ENCODE data around the gene HOXC6.

The HOXC6 gene

GRCh38 chr12:54017878-54018467 is 10.3 kb upstream of the HOXC6 start:
- no peak for TF ChIP-seq CTCF (IDR thresholded peaks at IDR 0.05; ENCODE audit: insufficient read depth, missing control alignments)
- DNase-seq (ENCODE audit: insufficient read length, low spot score) (peak; percentile 92), FAIRE-seq (no peak)

- DNase-seq (ENCODE audit: insufficient read length, low spot score) (no peak), FAIRE-seq (no peak)
- TF ChIP-seq CTCF (IDR thresholded peaks at IDR 0.05; ENCODE audit: insufficient read depth, missing control alignments), result no peak
Observed at GRCh38 chr12:54018468-54018984, 9.7 kb upstream of the HOXC6 start.

- FAIRE-seq, result no peak
- TF ChIP-seq CTCF (IDR thresholded peaks at IDR 0.05; ENCODE audit: insufficient read depth, missing control alignments), result no peak
- DNase-seq (ENCODE audit: insufficient read length, low spot score), result no peak
Observed at GRCh38 chr12:54019091-54019811, 9.0 kb upstream of the HOXC6 start.

- no peak for FAIRE-seq
- no peak for DNase-seq (ENCODE audit: insufficient read length, low spot score)
- no peak for TF ChIP-seq CTCF (IDR thresholded peaks at IDR 0.05; ENCODE audit: insufficient read depth, missing control alignments)
Observed at GRCh38 chr12:54019924-54020590, 8.2 kb upstream of the HOXC6 start.

GRCh38 chr12:54020591-54021405 is 7.4 kb upstream of the HOXC6 start:
- DNase-seq (ENCODE audit: insufficient read length, low spot score), result no peak
- FAIRE-seq, result no peak
- TF ChIP-seq CTCF (IDR thresholded peaks at IDR 0.05; ENCODE audit: insufficient read depth, missing control alignments), result no peak

- TF ChIP-seq CTCF (IDR thresholded peaks at IDR 0.05; ENCODE audit: insufficient read depth, missing control alignments), result no peak
- FAIRE-seq (no peak), DNase-seq (ENCODE audit: insufficient read length, low spot score) (no peak)
Observed at GRCh38 chr12:54021432-54022013, 6.7 kb upstream of the HOXC6 start.

Data from D721Med (cell line).